H7 (cell line): ENCODE data around the gene SYT2. TPM values are rescaled to one million over a fixed set of nuclear protein-coding genes. Genes with fewer than 3 reads are reported as not detected.
"Not testable (repeated sequence)": the region's sequence is repeated elsewhere in the genome, so short reads cannot be mapped to it uniquely, and the experiment has no call there.

Experiments used
- DNase-seq: peaks from one replicate; pipeline ENCODE4 v3.0.0; 2012
- H3K27me3 ChIP-seq: 2 replicates; pipeline ENCODE4 v1.6.0; 2011; ENCODE audit warnings: mild to moderate bottlenecking, low read length; ENCODE audit not compliant: control insufficient read depth, insufficient read depth
- H3K36me3 ChIP-seq: replicated peaks from 2 replicates; pipeline ENCODE4 v1.5.1; 2011; ENCODE audit warnings: low read length; ENCODE audit not compliant: control insufficient read depth, insufficient read depth
- H3K4me3 ChIP-seq: 2 replicates; pipeline ENCODE4 v1.5.1; 2011; ENCODE audit warnings: low read depth, mild to moderate bottlenecking, control low read depth, low read length, moderate library complexity; ENCODE audit not compliant: insufficient read depth
- total RNA-seq: library from RNA; depleted of rRNA; stranded (reverse); fragments of >200 nt; shearing (Covaris generic); gene quantifications from 2 replicates; pipeline ENCODE4 v1.2.3, GENCODE V29; 2014

The SYT2 gene
- total RNA-seq, 1 experiment from 2014 or later: 3.6 TPM

- H3K4me3 ChIP-seq: no peak overlapping the region
- no peaks in the 10 kb centered on the region for H3K27me3 ChIP-seq
- no peak for DNase-seq
- no peaks in the 10 kb centered on the region for H3K36me3 ChIP-seq
These were observed 142.5 kb downstream of the SYT2 start for GRCh38 chr1:202567738-202568137.

GRCh38 chr1:202565890-202566602 is 144.2 kb downstream of the SYT2 start:
- H3K27me3 ChIP-seq: no peaks in the 10 kb centered on the region
- DNase-seq: no peak
- no peaks in the 10 kb centered on the region for H3K36me3 ChIP-seq
- H3K4me3 ChIP-seq: no peak overlapping the region

GRCh38 chr1:202564958-202565495 is 145.2 kb downstream of the SYT2 start:
- Histone ChIP-seq H3K4me3 (no peak overlapping the region), H3K36me3 (no peaks in the 10 kb centered on the region), H3K27me3 (no peaks in the 10 kb centered on the region)
- no peak for DNase-seq

DNA sequence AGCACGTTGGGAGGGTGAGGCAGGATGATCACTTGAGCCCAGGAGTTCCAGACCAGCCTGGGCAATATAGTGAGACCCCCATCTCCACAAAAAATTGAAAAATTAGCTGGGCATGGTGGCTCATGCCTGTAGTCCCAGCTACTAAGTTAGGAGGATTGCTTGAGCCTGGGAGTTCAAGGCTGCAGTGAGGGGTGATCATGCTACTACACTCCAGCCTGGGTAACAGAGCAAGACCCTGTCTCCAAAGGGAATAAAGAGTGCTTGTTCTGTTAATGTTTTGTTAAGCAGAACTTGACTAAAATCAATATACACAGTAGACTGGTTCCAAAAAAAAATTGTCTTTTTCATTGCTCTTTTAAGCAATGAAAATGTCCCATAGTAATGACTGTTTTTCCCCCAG is 146.4 kb downstream of the SYT2 start:
- H3K36me3 ChIP-seq: no peaks in the 10 kb centered on the region
- no peak overlapping the region for H3K4me3 ChIP-seq
- no peaks in the 10 kb centered on the region for H3K27me3 ChIP-seq
- DNase-seq: no peak

DNA sequence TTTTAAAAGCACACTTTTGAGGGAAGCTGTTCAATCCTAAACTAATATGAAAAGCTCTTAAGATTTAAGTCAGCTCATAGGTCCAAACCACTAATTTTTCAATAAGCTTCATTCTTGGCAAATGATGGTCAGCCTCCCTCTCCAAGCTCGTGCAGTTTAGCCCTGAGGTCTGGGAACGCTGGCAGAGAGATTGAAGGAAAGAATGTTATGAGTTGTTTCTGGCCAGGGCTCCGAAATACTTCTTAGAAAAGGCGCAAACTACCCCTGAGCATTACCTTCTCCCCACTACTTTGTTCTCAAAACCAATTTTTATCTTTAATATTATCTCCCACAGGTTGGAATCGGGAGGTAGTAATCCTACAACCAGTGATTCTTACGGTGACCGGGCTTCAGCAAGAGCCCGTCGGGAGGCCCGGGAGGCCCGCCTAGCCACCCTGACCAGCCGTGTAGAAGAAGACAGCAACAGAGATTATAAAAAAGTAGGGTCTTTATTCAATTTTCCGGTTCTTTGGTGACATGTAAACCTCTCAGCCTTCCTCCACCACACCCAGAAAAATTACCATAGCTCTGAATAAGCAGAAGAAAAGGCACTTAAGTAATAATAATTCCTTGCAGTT is 147.7 kb downstream of the SYT2 start:
- DNase-seq: no peak
- H3K27me3 ChIP-seq: no peaks in the 10 kb centered on the region
- H3K36me3 ChIP-seq: no peaks in the 10 kb centered on the region
- no peak overlapping the region for H3K4me3 ChIP-seq

DNA sequence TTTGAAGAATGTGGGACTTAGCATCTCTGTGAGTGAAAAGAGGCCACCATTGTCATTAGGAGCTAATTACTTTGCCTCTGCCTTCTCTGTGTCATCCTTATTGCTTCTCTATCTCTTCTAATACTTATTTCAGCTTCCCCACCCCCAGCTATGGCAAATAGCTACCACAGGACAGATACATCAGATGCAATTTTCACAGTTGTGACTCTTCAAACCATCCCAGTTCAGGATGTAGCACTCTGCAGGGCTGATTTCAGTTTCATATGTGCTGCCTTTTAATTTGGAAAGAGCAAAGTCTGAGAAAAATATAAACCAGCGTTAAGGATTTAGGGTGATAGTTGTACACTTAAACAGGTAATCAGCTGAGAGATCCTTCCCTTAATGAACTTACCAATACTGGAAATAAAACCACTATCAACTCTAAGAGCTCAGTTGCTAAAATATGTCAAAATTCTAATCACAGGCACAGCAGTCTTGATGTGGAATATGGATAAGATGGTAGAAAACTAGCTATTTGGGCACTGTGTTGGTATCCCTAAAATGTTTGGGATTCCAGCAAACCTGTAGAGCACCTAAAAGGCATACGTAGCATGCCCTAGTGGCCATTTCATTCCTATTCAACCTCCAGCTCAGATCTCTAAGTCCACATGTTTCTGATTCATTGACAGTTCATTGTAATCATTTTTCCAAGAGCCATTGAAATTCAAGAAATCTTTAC is 148.4 kb downstream of the SYT2 start:
- H3K27me3 ChIP-seq: no peaks in the 10 kb centered on the region
- no peaks in the 10 kb centered on the region for H3K36me3 ChIP-seq
- DNase-seq: peak; percentile 50
- H3K4me3 ChIP-seq: no peak overlapping the region

GRCh38 chr1:202561240-202561639 is 149.0 kb downstream of the SYT2 start:
- no peak for DNase-seq
- Histone ChIP-seq H3K36me3 (no peaks in the 10 kb centered on the region), H3K4me3 (no peak overlapping the region), H3K27me3 (no peaks in the 10 kb centered on the region)

GRCh38 chr1:202557662-202558061 is 152.6 kb downstream of the SYT2 start:
- not testable (repeated sequence) for H3K4me3 ChIP-seq, H3K36me3 ChIP-seq, H3K27me3 ChIP-seq, DNase-seq

GRCh38 chr1:202556037-202556436 is 154.2 kb downstream of the SYT2 start:
- not testable (repeated sequence) for H3K4me3 ChIP-seq, H3K36me3 ChIP-seq, H3K27me3 ChIP-seq, DNase-seq

DNA sequence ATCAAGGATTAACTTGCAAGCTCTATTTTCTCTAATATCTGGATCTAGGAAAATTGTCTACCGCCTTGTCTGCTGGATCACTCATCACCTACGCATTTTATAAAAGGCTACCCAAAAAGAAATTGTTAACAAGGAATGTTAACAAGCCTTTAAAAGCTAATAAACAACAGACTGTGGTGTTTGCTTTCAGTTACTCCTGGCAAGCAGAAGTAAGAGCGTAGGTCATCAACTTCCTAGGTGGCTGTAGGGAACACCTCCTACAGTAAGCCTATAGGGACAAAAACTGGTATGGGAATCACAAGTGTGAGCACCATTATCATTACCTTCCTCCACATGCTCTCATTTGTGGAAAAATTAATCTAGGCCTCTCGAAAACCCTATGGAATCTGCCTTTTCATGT is 155.6 kb downstream of the SYT2 start:
- H3K4me3 ChIP-seq, H3K36me3 ChIP-seq, DNase-seq, H3K27me3 ChIP-seq: not testable (repeated sequence)

DNA sequence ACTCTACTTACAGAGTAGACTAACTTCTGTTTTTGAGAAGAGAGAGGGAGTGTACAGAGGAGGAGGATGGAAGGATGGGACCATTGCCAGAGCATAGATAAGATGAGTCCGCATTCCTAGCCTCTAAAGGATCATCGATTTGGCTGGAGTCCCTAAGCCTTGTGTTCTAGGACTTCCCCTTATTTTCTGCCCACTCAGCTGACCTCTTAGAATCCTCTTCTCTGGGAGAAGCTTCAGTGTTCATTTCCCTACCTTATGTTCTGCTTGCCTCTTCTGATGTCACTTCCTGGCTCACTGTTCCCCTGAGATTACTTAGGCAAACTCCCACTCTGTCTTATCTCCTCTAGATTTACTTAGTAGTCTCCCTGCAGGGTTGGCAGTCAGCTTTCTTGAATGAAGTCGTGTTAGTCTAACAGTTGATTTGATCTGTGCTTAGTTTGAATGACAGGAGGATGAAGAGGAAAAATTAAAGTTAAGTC is 156.7 kb downstream of the SYT2 start:
- DNase-seq: no peak
- Histone ChIP-seq H3K4me3 (no peak overlapping the region), H3K27me3 (no peaks in the 10 kb centered on the region), H3K36me3 (no peaks in the 10 kb centered on the region)

- not testable (repeated sequence) for H3K4me3 ChIP-seq, H3K36me3 ChIP-seq, H3K27me3 ChIP-seq, DNase-seq
These were observed 157.2 kb downstream of the SYT2 start for GRCh38 chr1:202553078-202553477.

- not testable (repeated sequence) for H3K27me3 ChIP-seq, DNase-seq, H3K36me3 ChIP-seq, H3K4me3 ChIP-seq
These were observed 157.6 kb downstream of the SYT2 start for GRCh38 chr1:202552615-202553014.

DNA sequence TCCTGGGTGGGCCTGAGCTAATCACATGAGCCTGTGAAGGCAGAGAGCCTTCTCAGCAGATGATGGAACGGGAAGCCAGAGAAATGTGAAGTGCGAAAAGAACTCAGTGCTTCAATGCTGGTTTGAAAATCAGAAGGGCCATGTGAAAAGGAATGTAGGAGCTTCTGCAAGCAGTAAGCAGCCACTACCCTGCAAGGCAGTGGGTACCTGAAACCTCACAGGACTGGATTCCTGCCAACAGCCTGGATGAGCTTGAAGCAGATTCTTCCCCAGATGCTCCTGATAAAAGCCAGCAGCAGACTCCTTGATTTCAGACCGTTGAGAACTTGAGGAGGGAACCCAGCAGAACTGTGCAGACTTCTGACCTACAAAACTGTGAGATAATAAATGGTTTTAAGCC is 158.6 kb downstream of the SYT2 start:
- Histone ChIP-seq H3K4me3 (no peak overlapping the region), H3K36me3 (no peaks in the 10 kb centered on the region), H3K27me3 (no peaks in the 10 kb centered on the region)
- DNase-seq: no peak

GRCh38 chr1:202550088-202550487 is 160.2 kb downstream of the SYT2 start:
- H3K4me3 ChIP-seq, H3K36me3 ChIP-seq, H3K27me3 ChIP-seq, DNase-seq: not testable (repeated sequence)
